OCI-LY1 (cell line): ENCODE measurements around the gene MAP2.

Source experiments
- CTCF ChIP-seq: fragments of 200-600 bp; sonication (generic), shearing (Covaris generic); IDR thresholded peaks from 2 replicates; pipeline ENCODE4 v1.5.1; 2017; ENCODE audit warnings: mild to moderate bottlenecking, antibody characterized with exemption, low read length, moderate library complexity, mixed read lengths
- EZH2 ChIP-seq: fragments of 200-600 bp; sonication (generic), shearing (Covaris generic); IDR thresholded peaks from 2 replicates; pipeline ENCODE4 v1.8.0; 2017; ENCODE audit warnings: borderline replicate concordance, mixed run types, mild to moderate bottlenecking, antibody characterized with exemption, low read length, moderate library complexity, mixed read lengths

DNA sequence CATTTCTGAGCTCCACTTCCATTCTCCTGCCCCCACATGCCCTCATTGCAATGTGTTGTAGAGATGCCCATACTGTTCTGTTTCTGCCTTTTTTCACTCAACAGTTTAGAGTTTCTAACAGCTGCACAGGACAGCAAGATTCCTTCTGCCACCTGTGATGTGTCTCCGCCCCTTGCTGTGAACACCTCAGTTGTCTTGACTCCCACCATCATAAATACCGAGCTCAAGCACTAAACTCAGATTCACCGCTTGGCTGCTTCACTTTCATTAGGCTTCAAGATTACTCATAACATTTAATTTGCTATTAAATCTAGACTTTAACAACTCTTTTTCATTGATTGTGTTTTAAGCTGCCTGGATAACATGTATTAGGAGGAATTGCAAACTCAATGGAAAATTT lies 141.0 kb downstream of the MAP2 start:
- TF ChIP-seq CTCF = no peak
- no peak for TF ChIP-seq EZH2
